Fibroblast of the aortic adventitia (primary cell): Measurements from ENCODE around the gene PSMC5. TPM values are rescaled to one million over a fixed set of nuclear protein-coding genes. Genes with fewer than 3 reads are reported as not detected.
A peak's percentile ranks its signal among the peaks of the same experiment; 100 is the strongest.

Source experiments
- DNase-seq: peaks from one replicate; pipeline ENCODE4 v3.0.0-alpha.2; 2010; ENCODE audit warnings: low read depth
- H3K4me3 ChIP-seq: 2 replicates; pipeline ENCODE4 v1.5.1; 2011; ENCODE audit warnings: low read depth, mild to moderate bottlenecking, control low read depth, low read length, moderate library complexity
- total RNA-seq: library from RNA; depleted of rRNA; stranded (reverse); fragments of >200 nt; gene quantifications from 2 replicates; pipeline ENCODE4 v1.2.3, GENCODE V29; 2012; ENCODE audit warnings: low replicate concordance
- TF ChIP-seq, protein P1 (sequence below): IDR thresholded peaks from 2 replicates; pipeline ENCODE4 v1.5.1; 2011; ENCODE audit warnings: mild to moderate bottlenecking, low read length, control low read depth, inconsistent platforms; ENCODE audit not compliant: insufficient read depth

PSMC5 gene
- total RNA-seq, 1 donor, result 68.2 TPM

DNA sequence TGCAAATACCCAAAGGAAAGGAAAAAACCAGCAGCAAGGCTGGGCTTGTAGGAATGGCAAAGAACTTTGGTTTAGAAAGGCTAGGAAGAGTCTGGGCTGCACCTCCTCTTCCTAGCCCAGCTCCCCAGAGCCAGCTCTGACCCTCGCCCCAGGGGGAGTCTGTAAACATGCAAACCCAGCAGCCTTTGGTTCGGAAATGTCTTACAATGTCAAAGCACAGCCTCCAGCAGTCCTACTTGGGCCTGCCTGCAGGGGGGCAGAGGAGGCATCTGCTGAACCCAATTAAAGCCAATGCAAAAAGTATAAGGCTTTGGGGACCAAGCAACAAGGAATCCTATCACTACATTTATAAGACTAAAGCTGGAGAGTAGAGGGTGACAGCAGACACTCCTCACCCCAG, 5.2 kb downstream of the PSMC5 start:
- DNase-seq, result no peak
- H3K4me3 ChIP-seq, result no peak overlapping the region
- TF ChIP-seq, protein P1, sequence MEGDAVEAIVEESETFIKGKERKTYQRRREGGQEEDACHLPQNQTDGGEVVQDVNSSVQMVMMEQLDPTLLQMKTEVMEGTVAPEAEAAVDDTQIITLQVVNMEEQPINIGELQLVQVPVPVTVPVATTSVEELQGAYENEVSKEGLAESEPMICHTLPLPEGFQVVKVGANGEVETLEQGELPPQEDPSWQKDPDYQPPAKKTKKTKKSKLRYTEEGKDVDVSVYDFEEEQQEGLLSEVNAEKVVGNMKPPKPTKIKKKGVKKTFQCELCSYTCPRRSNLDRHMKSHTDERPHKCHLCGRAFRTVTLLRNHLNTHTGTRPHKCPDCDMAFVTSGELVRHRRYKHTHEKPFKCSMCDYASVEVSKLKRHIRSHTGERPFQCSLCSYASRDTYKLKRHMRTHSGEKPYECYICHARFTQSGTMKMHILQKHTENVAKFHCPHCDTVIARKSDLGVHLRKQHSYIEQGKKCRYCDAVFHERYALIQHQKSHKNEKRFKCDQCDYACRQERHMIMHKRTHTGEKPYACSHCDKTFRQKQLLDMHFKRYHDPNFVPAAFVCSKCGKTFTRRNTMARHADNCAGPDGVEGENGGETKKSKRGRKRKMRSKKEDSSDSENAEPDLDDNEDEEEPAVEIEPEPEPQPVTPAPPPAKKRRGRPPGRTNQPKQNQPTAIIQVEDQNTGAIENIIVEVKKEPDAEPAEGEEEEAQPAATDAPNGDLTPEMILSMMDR, result no peak

DNA sequence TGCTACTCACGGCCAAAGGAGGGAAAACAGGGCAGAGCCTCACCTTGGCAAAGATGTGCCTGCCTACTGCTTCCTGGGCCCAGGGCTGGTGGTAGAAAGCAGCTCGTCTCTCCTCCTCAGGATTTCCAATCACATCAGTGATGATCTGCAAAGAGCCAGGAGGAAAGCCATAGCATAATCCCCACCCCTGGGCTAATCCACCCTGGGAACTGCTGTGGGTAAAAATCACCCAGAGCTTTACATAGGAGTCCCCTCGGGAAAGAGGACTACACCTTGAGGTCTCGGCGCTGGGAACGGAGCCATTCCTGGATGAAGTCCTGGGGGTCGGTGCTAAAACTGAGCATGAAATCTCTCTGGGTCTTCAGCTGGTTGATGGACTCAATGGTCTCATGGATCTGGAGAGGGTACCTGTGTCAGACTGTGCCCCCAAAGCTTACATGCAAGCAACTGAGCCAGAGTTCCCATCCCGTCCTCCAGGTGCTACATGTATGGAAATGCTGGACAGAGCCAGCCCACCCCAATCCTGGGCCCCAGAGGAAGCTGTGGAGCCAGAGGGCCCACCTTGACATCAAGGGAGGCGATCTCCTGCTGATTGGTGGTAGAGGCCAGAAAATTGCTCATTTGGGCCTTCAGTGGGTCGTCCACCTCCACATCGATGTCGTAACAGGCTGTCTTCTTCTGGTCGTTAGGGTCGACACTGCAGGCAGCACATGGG, 6.0 kb downstream of the PSMC5 start:
- TF ChIP-seq, protein P1, result no peak
- DNase-seq, result no peak
- no peak overlapping the region for H3K4me3 ChIP-seq

DNA sequence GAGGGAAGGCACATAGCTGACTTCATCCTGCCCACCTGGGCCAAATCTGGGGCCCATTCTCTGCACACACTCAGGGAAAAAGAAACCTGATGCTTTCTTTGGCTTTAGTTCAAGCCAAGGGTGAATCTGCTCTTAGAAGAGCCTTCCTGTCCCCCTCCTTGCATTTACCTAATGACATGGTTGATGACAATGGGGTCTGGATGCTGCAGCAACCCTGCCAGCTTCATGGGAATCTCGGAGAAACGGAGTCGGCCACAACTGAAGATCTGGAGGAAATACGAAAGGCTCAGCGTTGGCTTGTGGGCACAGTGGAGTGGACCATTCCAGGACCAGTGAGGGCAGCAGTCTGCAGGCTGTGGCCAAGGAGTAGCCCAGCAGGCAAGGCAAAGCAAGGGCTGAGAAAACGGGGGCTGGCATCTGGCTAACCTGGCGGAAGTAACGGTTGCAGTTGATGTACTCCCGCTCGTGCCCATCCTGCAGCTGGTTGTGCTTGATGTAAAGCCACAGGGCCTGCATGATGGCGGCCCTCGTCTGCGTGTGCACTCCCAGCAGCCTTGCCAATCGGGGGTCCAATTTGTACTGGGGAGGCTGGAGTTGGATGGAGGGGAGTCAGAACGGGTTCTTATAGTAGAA, 6.6 kb downstream of the PSMC5 start:
- no peak for DNase-seq
- H3K4me3 ChIP-seq, result no peak overlapping the region
- TF ChIP-seq, protein P1, result no peak

DNA sequence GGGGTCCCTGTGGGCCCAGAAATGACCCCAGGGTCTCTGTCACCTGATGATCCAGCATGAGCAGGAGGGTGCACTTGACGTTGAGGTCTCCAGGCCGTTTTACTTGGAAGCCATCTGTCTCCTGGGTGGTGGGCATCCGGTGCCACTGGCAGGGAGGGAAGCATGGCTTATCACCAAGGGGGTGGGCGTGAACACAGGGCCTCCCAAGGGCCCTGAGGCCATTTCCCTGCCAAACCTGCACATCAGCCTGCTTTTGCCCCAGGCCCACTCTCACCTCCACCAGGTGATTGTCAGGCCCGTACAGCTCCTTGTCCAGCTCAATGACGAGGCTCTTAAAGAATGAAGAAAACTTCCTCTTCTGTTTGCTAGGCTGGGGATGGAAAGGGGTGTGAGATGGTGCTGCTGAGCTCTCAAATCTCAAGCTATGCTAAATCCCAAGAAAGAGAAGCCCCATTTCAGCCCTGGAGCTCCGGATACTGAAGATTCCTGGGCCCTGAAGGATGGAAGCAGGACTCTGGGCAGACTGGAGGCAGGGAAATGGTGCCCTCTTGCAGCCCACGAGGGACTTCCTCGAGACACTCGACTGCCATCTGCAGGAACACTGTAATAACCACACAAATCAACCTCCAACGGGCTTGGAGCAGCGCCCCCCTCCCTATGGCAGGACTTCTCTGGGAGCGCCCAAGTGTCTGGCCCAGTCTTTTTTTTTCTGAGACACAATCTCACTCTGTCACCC, 7.4 kb downstream of the PSMC5 start:
- peak; percentile 82 for DNase-seq
- H3K4me3 ChIP-seq, result no peak overlapping the region
- TF ChIP-seq, protein P1, result peak; percentile 69

DNA sequence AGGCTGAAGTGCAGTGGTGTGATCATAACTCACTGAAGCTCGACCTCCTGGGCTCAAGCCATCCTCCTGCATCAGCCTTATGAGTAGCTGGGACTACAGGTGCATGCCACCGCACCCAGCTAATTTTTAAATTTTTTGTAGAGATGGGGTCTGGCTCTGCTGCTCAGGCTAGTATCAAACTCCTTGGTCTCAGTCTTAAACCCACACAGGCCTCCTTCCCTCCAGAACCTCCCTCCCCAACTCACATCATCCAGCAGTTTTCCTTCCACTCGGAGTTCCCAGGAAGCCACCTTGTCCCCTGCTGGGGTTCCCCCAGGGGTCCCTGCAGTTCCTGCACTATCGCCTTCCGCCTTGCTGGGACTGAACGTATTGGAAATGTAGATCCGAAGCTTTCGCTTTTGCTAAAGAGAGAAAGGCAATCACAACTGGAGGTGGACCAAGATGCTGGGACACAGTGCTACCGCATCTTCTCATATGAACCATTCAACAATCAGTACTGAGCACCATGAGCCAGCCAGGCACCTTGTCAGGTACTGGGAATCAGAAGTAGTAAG, 8.0 kb downstream of the PSMC5 start:
- TF ChIP-seq, protein P1, result no peak
- DNase-seq, result no peak
- no peak overlapping the region for H3K4me3 ChIP-seq

DNA sequence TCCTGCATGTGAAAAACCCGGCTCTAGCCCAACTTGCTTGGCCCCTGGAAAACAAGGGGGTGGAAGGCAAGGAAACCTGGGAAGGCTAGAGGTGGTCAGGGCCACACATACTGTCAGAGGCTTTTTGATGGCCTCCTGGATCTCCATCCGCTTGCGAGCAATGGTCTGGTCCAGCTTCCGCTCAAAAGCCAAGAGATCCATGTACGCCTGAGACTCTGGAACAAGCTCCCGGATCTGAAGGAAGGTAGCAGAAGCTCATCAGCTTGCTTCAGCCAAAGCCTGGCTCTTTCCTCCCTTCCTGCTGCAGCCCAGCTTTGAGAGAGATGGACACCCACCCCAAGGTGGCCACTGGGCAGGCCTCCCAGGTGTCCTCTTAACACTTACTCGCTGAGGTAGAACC, 9.6 kb downstream of the PSMC5 start:
- TF ChIP-seq, protein P1, result no peak
- DNase-seq, result no peak
- no peak overlapping the region for H3K4me3 ChIP-seq
